GM23338 (cell line): Measurements from ENCODE around the gene FN3KRP. TPM values are rescaled to one million over a fixed set of nuclear protein-coding genes. Genes with fewer than 3 reads are reported as not detected.

ENCODE experiments used
- ATAC-seq: fragments of 200-7000 bp; cut with Tn5 transposase; 3 replicates; pipeline ENCODE4 v1.9.1; 2020
- DNase-seq: peaks from one replicate; pipeline ENCODE4 v3.0.0-alpha.2; 2015; ENCODE audit warnings: low spot score
- H2AFZ ChIP-seq: fragments of 200-600 bp; sonication (generic); 2 replicates; pipeline ENCODE4 v1.8.0; 2016; ENCODE audit warnings: antibody characterized with exemption, mild to moderate bottlenecking, moderate library complexity
- H3F3A ChIP-seq: fragments of 200-600 bp; sonication (generic); replicated peaks from 2 replicates; pipeline ENCODE4 v1.8.0; 2017; ENCODE audit warnings: antibody characterized with exemption, mixed run types, low read depth
- H3K27ac ChIP-seq: fragments of 200-600 bp; sonication (generic); 2 replicates; pipeline ENCODE4 v1.6.1; 2016; ENCODE audit warnings: low read depth
- H3K27me3 ChIP-seq: fragments of 200-600 bp; sonication (generic); 2 replicates; pipeline ENCODE4 v1.8.0; 2016; ENCODE audit warnings: mild to moderate bottlenecking, mixed run types, moderate library complexity; ENCODE audit not compliant: insufficient read depth
- H3K36me3 ChIP-seq: fragments of 200-600 bp; sonication (generic); 2 replicates; pipeline ENCODE4 v1.8.0; 2016; ENCODE audit warnings: mild to moderate bottlenecking; ENCODE audit not compliant: insufficient read depth
- H3K4me1 ChIP-seq: fragments of 200-600 bp; sonication (generic); 2 replicates; pipeline ENCODE4 v1.8.0; 2016; ENCODE audit warnings: mild to moderate bottlenecking, moderate library complexity; ENCODE audit not compliant: insufficient read depth
- H3K4me2 ChIP-seq: fragments of 200-600 bp; sonication (generic); 2 replicates; pipeline ENCODE4 v1.7.1; 2017; ENCODE audit warnings: mixed run types
- H3K4me3 ChIP-seq: fragments of 200-600 bp; sonication (generic); 2 replicates; pipeline ENCODE4 v1.6.1; 2016; ENCODE audit warnings: mixed run types
- H3K79me2 ChIP-seq: fragments of 200-600 bp; sonication (generic); replicated peaks from 2 replicates; pipeline ENCODE4 v1.8.0; 2017; ENCODE audit warnings: mild to moderate bottlenecking; ENCODE audit not compliant: insufficient read depth
- H3K9me2 ChIP-seq: fragments of 200-600 bp; sonication (generic); 2 replicates; pipeline ENCODE4 v1.8.0; 2017; ENCODE audit not compliant: insufficient read depth
- H4K20me1 ChIP-seq: fragments of 200-600 bp; sonication (generic); replicated peaks from 2 replicates; pipeline ENCODE4 v1.8.0; 2017; ENCODE audit warnings: mild to moderate bottlenecking; ENCODE audit not compliant: insufficient read depth
- H3K27ac Mint-ChIP-seq: 2 replicates; pipeline ENCODE4 v1.8.0; 2020; ENCODE audit warnings: inconsistent platforms, mild to moderate bottlenecking, moderate library complexity, mixed read lengths
- H3K27me3 Mint-ChIP-seq: 3 replicates; pipeline ENCODE4 v1.8.0; 2022; ENCODE audit warnings: low read depth, mild to moderate bottlenecking, moderate library complexity, mixed read lengths, inconsistent platforms; ENCODE audit not compliant: insufficient read depth, poor library complexity
- H3K36me3 Mint-ChIP-seq: 3 replicates; pipeline ENCODE4 v1.8.0; 2021; ENCODE audit warnings: low read depth, mild to moderate bottlenecking, inconsistent platforms, moderate library complexity, mixed read lengths
- H3K4me1 Mint-ChIP-seq: 3 replicates; pipeline ENCODE4 v1.8.0; 2020; ENCODE audit warnings: mild to moderate bottlenecking, inconsistent platforms, mixed read lengths
- H3K4me3 Mint-ChIP-seq: 3 replicates; pipeline ENCODE4 v1.8.0; 2021; ENCODE audit warnings: moderate library complexity, mild to moderate bottlenecking, inconsistent platforms, mixed read lengths
- H3K9me3 Mint-ChIP-seq: 3 replicates; pipeline ENCODE4 v1.8.0; 2020; ENCODE audit warnings: moderate library complexity, mild to moderate bottlenecking, inconsistent platforms, mixed read lengths
- CREB1 ChIP-seq: fragments of 250-450 bp; sonication (Bioruptor Pico); IDR thresholded peaks from 2 replicates; pipeline ENCODE4 v1.5.0; 2020; ENCODE audit warnings: low read depth, mild to moderate bottlenecking, moderate library complexity
- CTCF ChIP-seq, 2 experiments: fragments of 200-600 bp in 1 of 2; sonication (generic) in 1 of 2; conservative IDR thresholded peaks; 2 replicates each; pipeline versions ENCODE4 v1.5.1 to v1.6.1; 2016 to 2017; ENCODE audit warnings: antibody characterized with exemption in 2 of 2, low read depth in 2 of 2, mild to moderate bottlenecking in 2 of 2, moderate library complexity in 1 of 2
- ETS1 ChIP-seq: IDR thresholded peaks from 2 replicates; pipeline ENCODE4 v1.6.1; 2016; ENCODE audit warnings: antibody characterized with exemption
- EZH2 ChIP-seq: fragments of 200-600 bp; sonication (generic); IDR thresholded peaks from one replicate; pipeline ENCODE4 v1.8.0; 2017; ENCODE audit warnings: antibody characterized with exemption, mild to moderate bottlenecking, low read depth; ENCODE audit not compliant: unreplicated experiment
- EZH2phosphoT487 ChIP-seq: fragments of 200-600 bp; sonication (generic); IDR thresholded peaks from one replicate; pipeline ENCODE4 v1.8.1; 2018; ENCODE audit warnings: antibody characterized with exemption; ENCODE audit not compliant: unreplicated experiment
- JUNB ChIP-seq: IDR thresholded peaks from one replicate; pipeline ENCODE4 v1.6.1; 2016; ENCODE audit warnings: antibody characterized with exemption; ENCODE audit not compliant: unreplicated experiment
- NANOG ChIP-seq: IDR thresholded peaks from 2 replicates; pipeline ENCODE4 v1.6.1; 2016; ENCODE audit warnings: antibody characterized with exemption, borderline replicate concordance
- POLR2AphosphoS5 ChIP-seq: IDR thresholded peaks from 2 replicates; pipeline ENCODE4 v1.6.1; 2016; ENCODE audit warnings: antibody characterized with exemption, low read depth
- REST ChIP-seq: IDR thresholded peaks from one replicate; pipeline ENCODE4 v1.6.1; 2018; ENCODE audit warnings: antibody characterized with exemption; ENCODE audit not compliant: unreplicated experiment
- STAT1 ChIP-seq: IDR thresholded peaks from one replicate; pipeline ENCODE4 v1.6.1; 2016; ENCODE audit warnings: antibody characterized with exemption; ENCODE audit not compliant: unreplicated experiment
- ZNF114 ChIP-seq: fragments of 250-450 bp; sonication (Bioruptor Pico); IDR thresholded peaks from 2 replicates; pipeline ENCODE4 v1.5.0; 2020; ENCODE audit warnings: mild to moderate bottlenecking, moderate library complexity
- ZNF331 ChIP-seq: fragments of 250-450 bp; sonication (Bioruptor Pico); IDR thresholded peaks from 2 replicates; pipeline ENCODE4 v1.5.0; 2020; ENCODE audit warnings: low read depth, mild to moderate bottlenecking, moderate library complexity
- ZNF462 ChIP-seq: fragments of 250-450 bp; sonication (Bioruptor Pico); IDR thresholded peaks from 2 replicates; pipeline ENCODE4 v1.5.0; 2020; ENCODE audit warnings: mild to moderate bottlenecking, moderate library complexity
- polyA plus RNA-seq: library from polyadenylated mRNA; unstranded; fragments of >200 nt; fragmentation: Nextera tagmentation; extraction: Ambion mirVana; gene quantifications from 2 replicates; pipeline ENCODE4 v1.2.1, GENCODE V29; 2016
- total RNA-seq: library from RNA; depleted of rRNA; stranded (reverse); fragments of >200 nt; shearing (Covaris generic); gene quantifications from 2 replicates; pipeline ENCODE4 v1.2.3, GENCODE V29; 2014

The FN3KRP gene
- total and polyA plus RNA-seq, 2 experiments from 2014 or later, result 15.9 to 16.7 TPM

GRCh38 chr17:82705756-82706155 lies 10.8 kb upstream of the FN3KRP start:
- no peaks in the 10 kb centered on the region for H3F3A ChIP-seq
- Mint-ChIP-seq H3K4me3 (no peak overlapping the region), H3K4me1 (no peaks in the 10 kb centered on the region), H3K36me3 (no peaks in the 10 kb centered on the region), H3K27me3 (peaks cover 7% of the 10 kb centered on the region), H3K9me3 (no peaks in the 10 kb centered on the region), H3K27ac (no peak overlapping the region)
- no peak for DNase-seq
- TF ChIP-seq NANOG (no peak), POLR2AphosphoS5 (no peak), STAT1 (no peak), JUNB (no peak), EZH2 (no peak), REST (no peak), ZNF462 (CRISPR knock-in tag) (no peak), CREB1 (CRISPR knock-in tag) (no peak), ZNF114 (CRISPR knock-in tag) (no peak), ETS1 (no peak), ZNF331 (CRISPR knock-in tag) (no peak), CTCF (conservative IDR thresholded peaks at IDR 0.05; ENCODE audit: low read depth in 2 of 2) (no peak), EZH2phosphoT487 (no peak)
- no peaks in the 10 kb centered on the region for H3K27me3 ChIP-seq
- H3K36me3 ChIP-seq, result no peaks in the 10 kb centered on the region
- H3K4me3 ChIP-seq, result no peak overlapping the region
- H3K4me2 ChIP-seq, result no peak overlapping the region
- no peak overlapping the region for H2AFZ ChIP-seq
- H4K20me1 ChIP-seq, result no peaks in the 10 kb centered on the region
- H3K4me1 ChIP-seq, result no peaks in the 10 kb centered on the region
- no peaks in the 10 kb centered on the region for H3K9me2 ChIP-seq
- H3K27ac ChIP-seq, result no peak overlapping the region
- no peak for ATAC-seq
- H3K79me2 ChIP-seq, result no peaks in the 10 kb centered on the region
